Erythroblast (primary cell): ENCODE measurements around the gene FBXO48.

Experiments used
- GATA1 ChIP-seq: IDR thresholded peaks from 2 replicates; pipeline ENCODE4 v1.6.1; 2011; ENCODE audit warnings: low read depth, mild to moderate bottlenecking, control low read depth, low read length, moderate library complexity
- POLR2A ChIP-seq: IDR thresholded peaks from 2 replicates; pipeline ENCODE4 v1.6.1; 2011; ENCODE audit warnings: mild to moderate bottlenecking, low read length

- no peak for TF ChIP-seq POLR2A
- TF ChIP-seq GATA1, result no peak
These were observed 52.2 kb downstream of the FBXO48 start for GRCh38 chr2:68414876-68415275.
